AG08395 (cell line): ENCODE results near the gene TMUB2.
A peak's percentile ranks its signal among the peaks of the same experiment; 100 is the strongest.
"Not testable (repeated sequence)": the region's sequence is repeated elsewhere in the genome, so short reads cannot be mapped to it uniquely, and the experiment has no call there.

Experiments
- DNase-seq: peaks from one replicate; pipeline ENCODE4 v3.0.0; 2012; ENCODE audit warnings: mixed read lengths, low spot score

Gene TMUB2

DNA sequence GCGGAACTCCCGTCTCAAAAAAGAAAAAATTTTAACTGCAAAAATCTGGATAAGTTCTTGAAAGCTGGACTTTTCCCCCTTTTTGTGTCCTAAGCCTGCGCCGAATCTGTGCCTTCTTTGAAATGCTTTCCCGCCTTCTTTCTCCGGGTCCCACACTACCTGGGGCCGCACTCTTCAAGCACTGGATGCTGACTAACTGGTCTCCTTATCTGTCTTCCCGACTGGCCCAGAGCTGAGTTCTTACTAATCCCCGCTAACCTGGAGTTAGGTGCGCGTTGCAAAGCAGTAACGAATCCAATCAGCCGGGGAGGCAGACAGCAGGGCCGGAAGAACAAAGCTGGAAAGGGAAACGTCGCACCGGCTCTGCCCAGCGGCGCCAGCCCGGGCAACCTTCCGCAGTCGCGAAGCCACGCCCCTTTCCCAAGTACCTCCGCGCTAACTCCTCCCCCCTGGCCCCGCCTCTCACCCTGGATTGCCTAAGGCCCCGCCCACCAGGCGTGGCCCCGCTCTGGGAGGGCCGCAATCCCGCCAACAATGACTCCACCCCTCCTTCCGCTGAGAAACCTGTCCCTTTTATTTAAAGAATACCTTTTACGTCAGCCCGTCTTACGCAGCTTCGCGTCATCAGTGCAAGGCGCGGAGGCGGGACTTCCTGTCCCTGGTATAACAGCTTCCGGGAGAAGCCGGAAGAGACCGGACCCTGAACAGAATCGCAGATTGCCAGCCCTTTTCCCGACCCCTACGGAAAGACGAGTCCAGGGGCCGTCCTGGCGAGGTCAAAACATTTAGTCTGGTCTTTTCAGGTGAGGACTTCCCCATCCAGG lies at the start of gene TMUB2:
TMUB2 (plus strand) TSS at position 666 of the 824 bp plus-strand sequence. CDS start 737 bp downstream, outside the sequence.
- peak; percentile 100 for DNase-seq

DNA sequence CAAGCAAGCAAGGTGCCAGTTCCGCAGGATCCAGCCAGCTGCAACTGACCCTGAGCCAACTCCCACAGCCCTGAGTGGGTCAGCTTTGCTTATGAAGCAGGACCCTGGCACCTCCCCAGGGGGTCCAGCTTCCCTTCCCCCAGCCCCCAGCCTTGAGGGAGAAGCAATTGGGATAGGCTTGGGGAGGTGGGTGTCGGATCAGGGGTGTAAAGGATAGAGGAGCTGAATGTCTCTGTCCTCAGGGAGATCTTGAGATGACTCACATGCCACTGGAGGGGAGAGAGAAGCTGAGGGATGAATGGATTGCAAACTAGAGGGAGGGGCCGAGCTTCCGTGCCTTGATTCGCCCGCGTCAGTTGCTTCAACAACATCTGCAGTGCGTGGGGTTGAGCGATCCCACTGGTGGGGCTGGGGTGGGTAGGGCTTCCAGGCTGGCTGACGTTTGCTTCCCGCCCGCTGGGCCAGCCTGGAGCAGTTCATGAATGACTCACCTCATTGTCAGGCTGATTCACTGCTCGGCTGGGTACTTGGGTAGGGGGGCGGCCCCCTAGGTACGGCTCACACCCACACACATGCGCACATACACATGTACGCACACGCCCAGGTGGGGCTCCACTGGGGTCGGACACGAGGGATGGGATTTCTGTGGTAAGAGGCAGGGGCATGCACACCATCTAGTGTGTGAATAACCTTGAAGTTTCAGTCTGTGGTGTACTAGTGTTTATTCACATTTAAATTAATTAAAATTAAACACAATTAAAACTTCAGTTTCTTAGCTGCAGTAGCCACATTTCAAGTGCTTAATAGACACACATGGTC lies 48.7 kb upstream of the TMUB2 start:
- peak; percentile 98 for DNase-seq

DNA sequence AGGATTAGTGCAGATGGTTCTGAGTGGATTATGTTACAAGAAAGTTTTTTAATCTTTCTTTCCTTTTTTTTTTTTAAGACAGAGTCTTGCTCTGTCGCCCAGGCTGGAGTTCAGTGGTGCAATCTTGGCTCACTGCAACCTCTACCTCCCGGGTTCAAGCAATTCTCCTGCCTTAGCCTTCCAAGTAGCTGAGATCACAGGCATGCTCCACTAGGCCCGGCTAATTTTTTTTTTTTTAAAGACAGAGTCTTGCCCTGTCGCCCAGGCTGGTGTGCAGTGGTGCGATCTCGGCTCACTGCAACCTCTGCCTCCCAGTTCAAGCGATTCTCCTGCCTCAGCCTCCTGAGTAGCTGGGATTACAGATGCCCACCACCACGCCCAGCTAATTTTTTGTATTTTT lies 42.9 kb upstream of the TMUB2 start:
- DNase-seq, result not testable (repeated sequence)

DNA sequence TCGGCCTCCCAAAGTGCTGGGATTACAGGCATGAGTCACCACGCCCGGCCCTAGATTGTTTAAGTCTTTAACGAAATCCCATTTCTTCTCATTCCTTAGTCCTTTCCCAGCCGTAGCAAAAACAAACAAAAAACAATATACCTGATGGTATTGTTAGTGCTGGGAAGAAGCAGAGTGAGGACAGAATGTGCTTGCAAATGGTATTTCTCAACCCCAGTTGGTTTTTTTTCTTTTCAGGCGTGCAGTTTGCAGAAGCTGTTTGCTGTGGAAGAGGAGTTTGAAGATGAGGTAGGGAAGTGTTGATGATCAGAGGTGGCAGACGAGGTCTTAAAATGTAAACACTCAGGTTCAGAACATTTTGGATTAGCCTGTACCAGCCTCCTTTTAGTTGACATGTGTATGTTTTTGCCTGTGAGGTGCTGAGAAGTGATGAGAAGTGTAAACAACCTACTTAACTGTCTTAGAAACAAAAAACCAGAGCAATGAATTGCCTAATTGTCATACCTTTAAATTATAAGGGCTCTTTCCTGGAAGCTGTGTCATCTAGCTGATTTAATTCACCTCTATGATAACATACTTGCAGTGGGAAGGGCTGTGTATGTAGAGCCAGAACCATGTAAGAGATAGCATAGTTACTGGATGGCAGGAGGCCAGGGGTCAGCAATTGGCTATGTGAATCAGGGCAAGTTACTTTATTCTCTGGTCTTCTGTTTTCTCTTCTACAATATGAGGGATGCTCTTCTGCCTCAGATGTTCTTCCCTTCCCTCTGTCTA lies 41.6 kb upstream of the TMUB2 start:
- DNase-seq, result no peak

DNA sequence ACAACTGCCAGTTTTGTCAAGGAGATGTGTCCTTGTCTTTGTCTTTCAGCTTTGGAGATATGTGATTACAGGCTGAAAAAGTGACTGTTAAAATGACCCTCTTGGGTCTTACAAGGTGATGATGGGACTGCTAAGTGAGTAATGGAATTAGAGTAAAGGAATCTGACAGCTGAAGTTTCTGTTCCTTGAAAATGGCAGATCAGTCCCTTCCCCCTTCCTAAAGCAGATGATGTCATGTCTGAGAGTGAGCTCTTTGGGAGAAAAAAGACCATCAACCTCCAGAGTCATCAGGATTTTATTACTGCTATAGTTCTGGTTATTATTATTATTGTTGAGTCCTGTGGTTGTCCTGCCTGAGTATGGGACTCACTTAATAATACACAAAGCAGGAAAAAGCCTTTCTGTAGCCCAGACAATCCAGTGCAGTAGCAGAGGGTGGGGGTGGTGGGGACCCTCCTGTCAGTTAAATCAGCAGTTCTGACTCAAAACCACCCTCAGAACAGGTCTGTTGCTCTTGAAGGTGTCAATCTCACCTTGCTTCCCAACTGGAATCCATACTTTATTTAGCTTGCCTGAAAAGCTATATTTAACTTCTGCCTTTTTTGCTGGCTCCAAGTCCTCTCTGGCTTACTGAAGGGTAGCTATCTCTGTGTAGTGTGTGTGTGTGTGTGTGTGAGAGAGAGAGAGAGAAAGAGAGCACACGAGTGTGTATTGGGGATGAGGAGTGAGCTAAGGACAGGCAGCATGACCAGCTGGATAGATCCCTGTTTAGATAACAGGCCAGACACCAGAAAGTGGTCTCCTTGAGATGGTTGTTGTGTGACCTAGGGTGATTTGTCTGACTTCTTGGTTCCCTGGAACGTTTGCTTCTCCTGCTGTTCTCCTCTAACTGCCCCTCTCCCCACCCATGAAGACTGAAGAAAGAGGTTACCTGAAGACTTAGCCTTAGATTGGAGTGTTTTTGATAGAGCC lies 40.1 kb upstream of the TMUB2 start:
- DNase-seq, result no peak

DNA sequence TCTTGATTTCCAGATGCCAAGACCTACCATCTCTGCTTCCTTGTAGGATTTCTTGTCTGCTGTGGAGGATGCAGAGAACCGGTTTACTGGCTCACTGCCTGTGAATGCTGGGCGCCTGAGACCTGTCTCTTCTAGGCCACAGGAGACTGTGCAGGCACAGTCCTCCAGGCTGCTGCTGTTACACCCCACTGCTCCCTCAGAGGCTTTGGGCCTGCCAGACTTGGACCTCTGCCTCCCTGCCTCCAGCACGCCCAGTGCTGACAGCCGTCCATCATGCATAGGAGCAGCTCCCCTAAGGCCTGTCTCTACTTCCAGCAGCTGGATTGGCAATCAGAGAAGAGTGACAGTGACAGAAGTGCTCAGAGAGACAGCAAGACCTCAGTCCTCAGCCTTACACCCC lies 39.0 kb upstream of the TMUB2 start:
- DNase-seq, result no peak

DNA sequence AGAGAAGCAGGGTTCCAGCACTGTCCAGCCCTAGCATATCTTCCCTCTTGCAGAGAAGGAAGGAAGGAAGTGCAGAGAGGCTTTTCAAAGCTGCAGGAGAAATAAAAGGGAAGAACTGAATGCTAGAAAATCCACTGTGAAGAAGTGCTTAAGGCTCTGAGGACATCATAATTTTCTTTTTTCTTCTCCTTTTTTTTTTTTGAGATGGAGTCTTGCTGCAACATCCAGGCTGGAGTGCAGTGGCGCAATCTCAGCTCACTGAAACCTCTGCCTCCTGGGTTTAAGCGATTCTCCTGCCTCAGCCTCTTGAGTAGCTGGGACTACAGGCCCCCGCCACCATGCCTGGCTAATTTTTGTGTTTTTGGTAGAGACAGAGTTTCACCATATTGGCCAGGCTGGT lies 37.7 kb upstream of the TMUB2 start:
- not testable (repeated sequence) for DNase-seq

DNA sequence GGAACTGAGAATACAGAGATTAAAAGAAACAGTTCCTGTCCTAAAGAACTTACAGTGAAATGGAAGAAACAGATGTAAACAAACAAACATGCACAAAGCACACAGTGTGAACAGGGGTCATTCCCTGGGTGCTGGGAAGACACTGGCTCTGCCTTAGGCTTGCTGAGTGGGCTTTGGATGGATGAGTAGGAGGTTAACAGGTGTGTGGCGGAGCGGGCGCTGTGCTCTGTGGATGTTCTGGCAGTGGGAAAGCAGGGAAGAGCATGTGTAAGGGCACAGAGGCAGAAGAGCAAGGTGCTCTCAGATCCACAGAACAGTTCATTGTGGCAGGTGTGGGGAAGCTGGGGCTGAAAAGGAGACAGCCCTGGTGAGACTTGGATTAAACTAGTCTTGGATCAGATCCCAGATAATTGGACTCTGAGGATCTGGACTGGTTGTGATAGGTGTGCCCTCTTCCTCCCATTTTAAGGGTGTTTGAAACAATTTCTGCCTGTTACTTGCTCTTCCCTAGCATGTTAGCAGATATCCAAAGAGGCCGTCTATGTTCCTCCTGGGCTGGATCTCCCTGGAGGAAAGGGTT lies 36.9 kb upstream of the TMUB2 start:
- no peak for DNase-seq

DNA sequence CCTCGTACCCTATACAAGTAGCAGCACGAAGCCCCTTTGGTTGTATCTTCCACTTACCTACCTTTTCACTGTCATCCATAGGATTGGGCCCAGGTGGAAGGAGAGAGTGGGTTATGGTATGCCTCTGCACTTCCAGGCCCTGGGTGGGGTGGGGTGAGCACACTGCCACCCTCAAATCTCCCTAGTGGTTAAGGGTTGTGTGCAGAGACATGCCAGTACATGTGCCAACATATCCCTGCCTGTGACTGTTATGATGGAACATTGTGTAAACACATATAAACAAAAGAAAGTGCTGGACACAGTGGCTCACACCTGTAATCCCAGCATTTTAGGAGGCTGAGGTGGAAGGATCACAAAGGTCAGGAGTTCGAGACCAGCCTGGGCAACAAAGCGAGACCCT lies 33.9 kb upstream of the TMUB2 start:
- no peak for DNase-seq

DNA sequence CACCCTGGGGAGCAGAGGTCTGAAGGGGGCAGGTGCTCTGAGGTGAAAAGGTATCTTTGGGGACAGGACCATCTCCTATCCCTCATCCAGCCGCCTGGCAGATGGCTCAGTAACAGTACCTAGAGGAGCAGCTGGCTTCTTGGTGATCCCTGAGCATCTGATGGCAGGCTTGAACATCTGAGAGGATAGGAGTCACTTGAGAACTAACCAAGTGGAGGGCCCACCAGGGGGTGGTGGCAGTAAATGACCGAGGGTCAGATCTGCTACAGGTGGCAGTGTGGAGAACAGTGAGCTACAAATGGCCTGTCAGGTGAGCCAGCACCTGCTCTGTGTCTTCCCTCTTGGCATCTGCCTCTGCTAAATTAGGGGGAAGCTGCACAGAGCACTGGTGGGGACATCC lies 31.3 kb upstream of the TMUB2 start:
- DNase-seq, result no peak

DNA sequence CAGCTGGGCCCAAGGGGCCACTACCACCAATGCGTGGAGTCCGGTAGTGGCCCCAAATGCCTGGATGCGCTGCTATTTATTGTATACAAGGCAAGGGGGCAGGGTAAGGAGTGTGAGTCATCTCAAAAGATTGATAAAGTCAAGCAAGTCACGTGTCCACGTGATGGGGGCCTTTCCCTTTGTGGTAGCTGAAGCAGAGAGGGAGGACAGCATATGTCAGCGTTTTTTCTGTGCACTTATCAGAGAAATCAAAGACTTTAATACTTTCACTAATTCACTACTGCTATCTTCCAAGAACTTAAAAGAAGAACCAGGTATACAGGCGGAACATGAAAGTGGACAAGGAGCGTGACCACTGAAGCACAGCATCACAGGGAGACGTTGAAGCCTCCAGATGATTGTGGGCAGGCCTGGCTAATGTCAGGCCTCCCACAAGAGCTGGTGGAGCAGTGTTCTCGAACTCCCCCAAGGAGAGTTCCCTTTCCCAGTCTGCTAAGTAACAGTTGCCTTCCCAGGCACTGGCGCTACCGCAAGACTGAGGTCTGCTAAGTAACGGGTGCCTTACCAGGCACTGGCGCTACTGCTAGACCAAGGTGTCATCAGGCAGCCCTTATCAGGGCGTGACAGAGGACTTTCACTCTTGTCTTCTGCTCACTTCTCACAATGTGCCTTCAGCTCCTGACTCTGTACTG lies 27.1 kb upstream of the TMUB2 start:
- DNase-seq, result no peak

DNA sequence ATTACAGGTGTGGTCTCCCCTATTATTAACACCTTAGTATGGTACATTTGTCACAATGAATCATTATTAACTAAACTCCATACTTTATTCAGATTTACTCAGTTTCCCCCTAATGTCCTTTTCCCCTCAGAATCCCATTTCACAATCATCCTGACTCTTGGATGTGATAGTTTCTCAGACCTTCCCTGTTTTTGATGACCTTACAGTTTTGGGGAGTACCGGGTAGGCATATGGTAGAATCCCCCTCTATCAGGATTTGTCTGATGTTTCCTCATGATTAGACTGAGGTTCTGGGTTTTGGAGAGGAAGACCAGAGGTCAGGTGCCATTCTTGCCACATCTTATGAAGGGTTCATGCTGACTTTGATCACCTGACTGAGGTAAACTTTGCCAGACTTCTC lies 22.3 kb upstream of the TMUB2 start:
- no peak for DNase-seq

DNA sequence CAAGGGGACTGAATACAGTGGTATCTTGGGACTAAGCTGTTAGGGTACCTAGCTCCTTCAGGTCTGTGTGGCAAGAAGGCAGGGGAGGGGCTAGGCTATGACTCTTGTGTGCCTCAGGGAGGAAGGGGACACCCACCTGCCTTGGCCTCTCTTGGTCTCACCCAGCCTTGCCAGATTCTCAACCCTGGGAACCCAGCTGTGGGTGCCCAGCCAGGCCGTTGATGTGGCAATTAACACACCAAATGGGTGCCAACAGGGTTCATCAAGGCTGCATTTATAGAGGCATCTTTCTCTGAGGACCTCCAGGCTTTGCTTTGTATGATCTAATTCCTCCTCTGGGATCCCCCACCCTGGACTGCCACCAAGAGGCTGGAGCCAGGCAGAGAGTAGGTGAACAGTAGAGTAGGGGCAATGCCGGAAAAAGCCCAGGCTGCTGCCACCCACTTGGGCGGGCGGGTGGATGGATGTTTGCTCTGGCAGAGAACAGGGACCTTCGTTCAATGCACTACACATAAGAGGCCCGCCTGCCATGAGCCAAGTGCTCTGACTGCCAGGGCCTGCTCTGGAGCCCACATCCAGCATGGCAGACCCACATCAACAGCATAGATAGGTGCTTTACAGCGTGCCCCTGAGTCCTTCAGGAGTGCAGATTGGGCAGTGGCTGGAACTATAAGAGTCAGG lies 19.5 kb upstream of the TMUB2 start:
- DNase-seq, result no peak

DNA sequence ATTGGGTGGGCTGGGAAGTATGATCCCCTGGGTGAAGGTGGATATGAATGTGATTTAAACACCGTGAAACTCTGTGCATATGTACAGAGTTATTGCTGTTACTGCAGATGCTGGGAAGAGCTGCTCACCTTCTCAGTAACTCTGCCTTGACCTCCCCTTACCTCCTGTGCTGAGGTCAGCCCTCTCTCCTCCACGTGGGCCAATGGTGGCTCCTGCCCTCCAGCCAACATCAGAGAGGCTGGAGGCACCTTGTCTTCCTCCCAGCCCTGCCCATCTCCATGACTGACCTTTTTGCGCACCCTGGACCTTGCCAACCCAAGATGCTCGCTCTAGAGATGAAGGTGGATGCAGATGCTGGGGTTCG lies 16.7 kb upstream of the TMUB2 start:
- DNase-seq, result no peak

DNA sequence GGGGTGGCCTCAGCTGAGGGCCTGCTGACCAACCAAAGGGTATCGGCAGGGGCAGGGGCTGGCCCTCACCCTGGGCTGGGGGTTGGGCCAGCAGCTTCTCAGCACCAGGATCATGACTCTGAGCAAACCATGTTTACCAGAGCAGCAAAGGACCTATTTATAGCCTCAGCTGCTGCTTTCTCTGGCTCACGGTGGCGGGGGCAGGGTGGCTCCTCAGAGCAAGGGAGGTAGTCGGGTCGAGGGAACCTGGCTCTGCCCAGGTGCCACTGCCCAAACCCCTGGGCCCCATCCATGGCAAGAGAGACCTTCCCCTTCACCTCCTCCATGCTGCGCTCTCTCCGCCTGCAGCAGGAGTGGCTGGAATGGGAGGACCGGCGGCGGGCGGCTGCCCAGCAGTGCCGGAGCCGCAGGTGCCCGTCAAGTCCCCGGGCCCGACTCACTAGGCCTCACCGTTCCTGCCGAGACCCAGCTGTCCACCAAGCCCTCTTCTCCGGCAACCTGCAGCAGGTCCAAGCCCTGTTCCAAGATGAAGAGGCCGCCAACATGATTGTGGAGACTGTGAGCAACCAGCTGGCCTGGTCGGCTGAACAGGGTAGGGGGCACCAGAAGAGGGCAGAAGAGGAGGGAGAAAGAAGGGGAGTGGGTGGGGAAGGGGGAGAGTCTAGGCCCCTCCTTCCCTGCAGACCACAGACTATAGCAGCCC lies 16.1 kb upstream of the TMUB2 start, which contains the start of gene ASB16:
ASB16 (plus strand) TSS at position 206 of the 703 bp plus-strand sequence; CDS start at position 292, 86 bp downstream.
- peak; percentile 49 for DNase-seq

DNA sequence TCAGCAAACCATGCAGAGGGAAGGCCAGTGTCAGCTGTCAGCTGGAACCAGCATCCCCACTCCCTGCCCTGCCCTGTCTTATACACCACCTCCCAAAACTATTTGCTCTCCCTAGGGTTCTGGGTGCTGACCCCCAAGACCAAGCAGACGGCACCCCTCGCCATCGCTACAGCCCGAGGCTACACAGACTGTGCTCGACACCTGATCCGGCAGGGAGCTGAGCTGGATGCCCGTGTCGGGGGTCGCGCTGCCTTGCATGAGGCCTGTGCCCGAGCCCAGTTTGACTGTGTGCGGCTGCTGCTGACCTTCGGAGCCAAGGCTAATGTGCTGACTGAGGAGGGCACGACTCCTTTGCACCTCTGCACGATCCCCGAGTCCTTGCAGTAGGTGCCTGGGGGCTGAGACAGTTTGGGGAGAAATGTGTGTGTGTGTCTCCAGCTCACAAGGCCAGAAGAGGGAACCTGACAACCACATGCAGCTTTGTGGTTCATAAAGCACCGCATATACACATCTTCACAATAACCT lies 14.8 kb upstream of the TMUB2 start:
- DNase-seq, result no peak

DNA sequence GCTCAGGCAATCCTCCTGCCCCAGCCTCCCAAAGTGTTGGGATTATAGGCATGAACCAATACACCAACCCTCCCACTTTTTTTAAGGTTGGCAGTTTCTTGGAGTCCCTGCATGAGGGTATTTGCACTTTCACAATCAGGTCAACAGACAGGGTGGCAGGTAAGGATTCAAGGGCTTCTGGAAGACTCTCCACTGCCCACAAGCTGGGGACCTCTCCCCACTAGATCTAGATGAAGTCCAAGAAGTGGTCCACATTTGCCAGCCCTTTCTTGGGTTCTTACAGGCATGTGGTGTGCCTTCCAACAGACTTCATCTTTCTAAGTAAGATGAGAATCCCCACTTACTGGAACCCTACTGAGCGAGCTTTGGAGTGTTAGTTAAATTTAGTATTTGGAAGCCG lies 12.3 kb upstream of the TMUB2 start:
- DNase-seq, result no peak

DNA sequence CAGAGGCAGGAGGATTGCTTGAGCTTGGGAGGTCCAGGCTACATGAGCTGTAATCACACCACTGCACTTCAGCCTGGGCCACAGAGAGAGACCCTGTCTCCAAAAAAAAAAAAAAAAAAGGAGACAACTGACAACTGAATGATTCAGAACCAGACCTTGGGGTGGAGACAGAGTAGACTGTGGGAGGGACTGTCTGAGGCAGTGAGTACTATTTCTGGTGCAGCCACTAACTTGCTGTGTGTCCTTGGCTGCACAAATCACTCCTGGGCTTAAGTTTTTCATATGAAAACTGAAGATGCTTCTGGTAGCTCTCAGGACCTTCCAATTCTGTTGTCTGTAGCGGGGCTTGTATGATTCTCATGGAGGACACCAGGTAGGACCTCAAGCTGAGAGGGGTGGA lies 10.5 kb upstream of the TMUB2 start:
- no peak for DNase-seq
